Neutrophil (primary cell): Measurements from ENCODE around the gene RNF34.

Experiments
- H3K27ac ChIP-seq: fragments of 200-600 bp; sonication (generic); 2 replicates; pipeline ENCODE4 v1.5.1; 2016; ENCODE audit warnings: mild to moderate bottlenecking, moderate library complexity
- H3K27me3 ChIP-seq: fragments of 200-600 bp; sonication (generic); 2 replicates; pipeline ENCODE4 v1.6.0; 2016; ENCODE audit warnings: mild to moderate bottlenecking
- H3K36me3 ChIP-seq: fragments of 200-600 bp; sonication (generic); 2 replicates; pipeline ENCODE4 v1.5.1; 2017
- H3K4me1 ChIP-seq, 2 experiments: fragments of 200-600 bp in 1 of 2; sonication (generic) in 1 of 2; 1 replicate in 1 of 2; 2 replicates in 1 of 2; pipeline versions ENCODE4 v1.5.1 to v1.6.1; 2013 to 2016; ENCODE audit warnings: low read depth in 1 of 2, low read length in 1 of 2, mild to moderate bottlenecking in 1 of 2, moderate library complexity in 1 of 2; ENCODE audit not compliant: control insufficient read depth in 1 of 2, insufficient read depth in 1 of 2
- H3K4me3 ChIP-seq, 2 experiments: fragments of 200-600 bp in 1 of 2; sonication (generic) in 1 of 2; 1 replicate in 1 of 2; 2 replicates in 1 of 2; pipeline ENCODE4 v1.5.1; 2013 to 2016; ENCODE audit warnings: low read depth in 1 of 2, low read length in 1 of 2, mild to moderate bottlenecking in 1 of 2, moderate library complexity in 1 of 2
- H3K9me3 ChIP-seq: fragments of 200-600 bp; sonication (generic); 2 replicates; pipeline ENCODE4 v1.5.1; 2016
- CTCF ChIP-seq: fragments of 200-600 bp; sonication (generic); IDR thresholded peaks from 2 replicates; pipeline ENCODE4 v1.5.1; 2016; ENCODE audit warnings: antibody characterized with exemption

The RNF34 gene

GRCh38 chr12:121432740-121433480 lies 33.0 kb downstream of the RNF34 start:
- H3K4me1 ChIP-seq: peaks cover 26 to 33% of the 10 kb centered on the region in 2 experiments
- H3K4me3 ChIP-seq: no peak overlapping the region
- H3K27ac ChIP-seq: no peak overlapping the region
- no peaks in the 10 kb centered on the region for H3K9me3 ChIP-seq
- no peaks in the 10 kb centered on the region for H3K27me3 ChIP-seq
- TF ChIP-seq CTCF: no peak
- H3K36me3 ChIP-seq: peaks cover 41% of the 10 kb centered on the region

- Histone ChIP-seq H3K27ac (peak overlapping the region; percentile 67), H3K9me3 (no peaks in the 10 kb centered on the region), H3K4me1 (peaks cover 7 to 9% of the 10 kb centered on the region in 2 experiments), H3K4me3 (no peak overlapping the region), H3K36me3 (peaks cover 17% of the 10 kb centered on the region), H3K27me3 (no peaks in the 10 kb centered on the region)
- TF ChIP-seq CTCF: no peak
These were observed 36.8 kb downstream of the RNF34 start for GRCh38 chr12:121436706-121437105.

- no peak for TF ChIP-seq CTCF
- Histone ChIP-seq H3K27me3 (no peaks in the 10 kb centered on the region), H3K4me3 (no peak overlapping the region), H3K9me3 (no peaks in the 10 kb centered on the region), H3K36me3 (peaks cover 8% of the 10 kb centered on the region), H3K4me1 (peaks cover 7 to 14% of the 10 kb centered on the region in 2 experiments), H3K27ac (no peak overlapping the region)
These were observed 39.0 kb downstream of the RNF34 start for GRCh38 chr12:121438905-121439304.

GRCh38 chr12:121439715-121440114 lies 39.8 kb downstream of the RNF34 start:
- TF ChIP-seq CTCF: no peak
- Histone ChIP-seq H3K27ac (no peak overlapping the region), H3K4me3 (no peak overlapping the region), H3K9me3 (no peaks in the 10 kb centered on the region), H3K27me3 (no peaks in the 10 kb centered on the region), H3K36me3 (peaks cover 8% of the 10 kb centered on the region), H3K4me1 (peaks cover 7 to 14% of the 10 kb centered on the region in 2 experiments)

GRCh38 chr12:121440768-121441167 lies 40.9 kb downstream of the RNF34 start:
- TF ChIP-seq CTCF: no peak
- Histone ChIP-seq H3K4me3 (no peak overlapping the region), H3K4me1 (peaks cover 7 to 14% of the 10 kb centered on the region in 2 experiments), H3K36me3 (peaks cover 8% of the 10 kb centered on the region), H3K9me3 (no peaks in the 10 kb centered on the region), H3K27ac (no peak overlapping the region), H3K27me3 (no peaks in the 10 kb centered on the region)
